GM12801 (cell line): ENCODE results near the gene KRT17.

ENCODE experiments used
- TF ChIP-seq, protein P1 (sequence below): IDR thresholded peaks from one replicate; pipeline ENCODE4 v1.5.1; 2011; ENCODE audit warnings: control low read depth; ENCODE audit not compliant: insufficient read length; ENCODE audit errors: extremely low read depth

The KRT17 gene

DNA sequence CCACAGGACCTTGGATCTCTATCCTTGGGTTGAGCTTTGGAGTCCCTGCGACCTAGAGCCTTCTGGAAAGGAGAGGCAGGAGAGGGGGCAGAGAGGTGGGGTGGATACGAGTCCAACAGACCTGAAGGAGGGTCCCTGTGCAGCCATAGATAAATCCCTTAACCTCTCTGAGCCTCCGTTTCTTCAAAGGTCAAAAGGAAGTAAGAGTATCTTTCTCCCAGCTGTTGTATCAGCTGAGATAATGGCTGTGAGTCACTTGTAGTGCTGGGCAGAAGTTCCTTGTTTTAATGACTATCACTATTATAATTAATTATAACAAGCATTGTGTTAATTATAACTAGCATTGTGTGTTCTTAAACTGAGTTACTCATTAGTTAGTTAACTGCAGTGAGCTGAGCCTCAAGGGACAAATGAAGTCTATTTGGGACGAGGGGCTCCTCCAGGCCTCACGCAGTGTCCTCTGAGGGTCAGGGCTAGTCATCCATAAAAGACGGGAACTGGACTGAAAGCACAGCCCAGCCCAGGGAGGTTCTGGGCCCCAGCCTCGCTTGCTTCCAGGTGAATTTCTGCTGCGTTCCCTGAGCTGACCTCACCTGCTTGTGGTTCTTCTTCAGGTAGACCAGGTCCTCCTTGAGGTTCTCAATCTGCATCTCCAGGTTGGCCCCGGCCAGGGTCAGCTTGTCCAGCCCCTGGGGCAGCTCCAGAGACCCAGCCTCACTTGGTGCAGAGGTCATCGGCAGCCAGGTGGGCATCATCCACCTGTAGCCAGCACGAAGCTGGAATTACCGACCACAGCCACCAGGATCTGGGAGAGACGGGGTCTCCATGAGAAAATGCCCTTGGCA, 5.7 kb upstream of the KRT17 start:
- TF ChIP-seq, protein P1, sequence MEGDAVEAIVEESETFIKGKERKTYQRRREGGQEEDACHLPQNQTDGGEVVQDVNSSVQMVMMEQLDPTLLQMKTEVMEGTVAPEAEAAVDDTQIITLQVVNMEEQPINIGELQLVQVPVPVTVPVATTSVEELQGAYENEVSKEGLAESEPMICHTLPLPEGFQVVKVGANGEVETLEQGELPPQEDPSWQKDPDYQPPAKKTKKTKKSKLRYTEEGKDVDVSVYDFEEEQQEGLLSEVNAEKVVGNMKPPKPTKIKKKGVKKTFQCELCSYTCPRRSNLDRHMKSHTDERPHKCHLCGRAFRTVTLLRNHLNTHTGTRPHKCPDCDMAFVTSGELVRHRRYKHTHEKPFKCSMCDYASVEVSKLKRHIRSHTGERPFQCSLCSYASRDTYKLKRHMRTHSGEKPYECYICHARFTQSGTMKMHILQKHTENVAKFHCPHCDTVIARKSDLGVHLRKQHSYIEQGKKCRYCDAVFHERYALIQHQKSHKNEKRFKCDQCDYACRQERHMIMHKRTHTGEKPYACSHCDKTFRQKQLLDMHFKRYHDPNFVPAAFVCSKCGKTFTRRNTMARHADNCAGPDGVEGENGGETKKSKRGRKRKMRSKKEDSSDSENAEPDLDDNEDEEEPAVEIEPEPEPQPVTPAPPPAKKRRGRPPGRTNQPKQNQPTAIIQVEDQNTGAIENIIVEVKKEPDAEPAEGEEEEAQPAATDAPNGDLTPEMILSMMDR = no peak

GRCh38 chr17:41629316-41629715, 4.9 kb upstream of the KRT17 start:
- TF ChIP-seq, protein P1 = no peak

GRCh38 chr17:41627316-41628072, 3.1 kb upstream of the KRT17 start:
- TF ChIP-seq, protein P1 = no peak

- TF ChIP-seq, protein P1 = no peak
These were observed 1.2 kb upstream of the KRT17 start for GRCh38 chr17:41625602-41626001.

DNA sequence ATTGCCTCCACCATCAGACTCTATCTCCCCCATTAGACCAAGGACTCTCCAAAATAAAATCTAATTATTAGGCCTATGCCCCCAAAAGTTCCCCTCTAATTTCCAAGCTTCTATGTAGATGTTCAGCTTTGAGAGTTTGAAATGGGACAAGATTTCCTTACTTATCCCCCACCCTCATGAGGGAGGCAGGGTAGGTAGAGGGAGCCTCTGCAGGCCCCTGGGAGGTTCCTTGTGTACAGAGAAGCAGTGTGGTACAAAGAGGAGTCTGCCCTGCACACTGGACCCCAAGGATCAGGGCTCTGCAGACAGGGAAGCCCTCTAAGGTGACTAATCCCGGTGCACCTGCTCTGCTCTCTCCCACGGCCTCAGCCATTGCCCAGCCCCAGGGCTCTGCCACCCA, 2.5 kb downstream of the KRT17 start:
- TF ChIP-seq, protein P1 = no peak

DNA sequence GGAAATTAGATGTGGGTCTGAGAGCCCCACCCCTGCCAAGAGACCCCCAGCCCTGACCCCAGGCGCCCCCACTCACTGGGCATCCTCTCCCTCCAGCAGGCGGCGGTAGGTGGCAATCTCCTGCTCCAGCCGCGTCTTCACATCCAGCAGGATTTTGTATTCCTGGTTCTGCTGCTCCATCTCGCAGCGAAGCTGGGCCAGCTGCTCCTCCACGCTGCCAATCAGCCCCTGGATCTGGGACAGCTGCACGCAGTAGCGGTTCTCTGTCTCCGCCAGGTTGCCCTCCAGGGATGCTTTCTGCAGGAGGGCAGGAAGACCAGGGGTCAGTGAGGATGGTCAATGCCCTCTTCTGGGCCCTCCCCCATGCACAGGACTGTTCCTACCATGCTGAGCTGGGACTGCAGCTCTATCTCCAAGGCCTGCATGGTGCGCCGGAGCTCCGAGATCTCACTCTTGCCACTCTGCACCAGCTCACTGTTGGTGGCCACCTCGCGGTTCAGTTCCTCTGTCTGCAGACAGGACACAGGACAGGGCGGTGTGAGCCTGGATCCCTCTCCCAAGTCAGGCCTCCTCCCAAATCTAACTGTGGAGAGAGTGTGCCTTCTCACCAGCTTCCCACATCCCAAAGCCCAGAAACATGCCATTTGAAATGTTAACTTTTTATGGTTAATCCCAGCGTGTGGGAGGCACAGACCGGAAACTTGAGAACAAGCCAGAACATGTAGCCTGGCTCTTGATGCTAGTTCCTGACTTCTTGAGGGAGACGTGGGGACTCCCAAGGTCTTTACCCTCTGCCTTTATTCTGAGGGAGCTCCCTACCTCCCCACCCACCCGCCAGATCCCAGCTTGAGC, 3.6 kb downstream of the KRT17 start:
- TF ChIP-seq, protein P1 = no peak
